A549 (cell line): ENCODE measurements around the gene TRAF1.

ENCODE experiments used
- CTCF ChIP-seq: fragments of >200 bp; sonication (Bioruptor Twin); formaldehyde crosslinking; IDR thresholded peaks from 3 replicates; pipeline ENCODE4 v1.5.1; 2016
- JUNB ChIP-seq: fragments of >200 bp; sonication (Bioruptor Twin); formaldehyde crosslinking; IDR thresholded peaks from 2 replicates; pipeline ENCODE4 v1.6.1; 2016
- MAFK ChIP-seq: fragments of 450-650 bp; IDR thresholded peaks from 2 replicates; pipeline ENCODE4 v1.6.1; 2014; ENCODE audit not compliant: partially characterized antibody
- MAX ChIP-seq: IDR thresholded peaks from 2 replicates; pipeline ENCODE4 v1.6.1; 2012
- POLR2A ChIP-seq: IDR thresholded peaks from 2 replicates; pipeline ENCODE4 v1.6.1; 2012; ENCODE audit warnings: mild to moderate bottlenecking, low read length
- RFX5 ChIP-seq: fragments of 450-650 bp; IDR thresholded peaks from 2 replicates; pipeline ENCODE4 v1.7.1; 2014; ENCODE audit warnings: antibody characterized with exemption, mild to moderate bottlenecking, moderate library complexity

GRCh38 chr9:120948824-120949223, 22.2 kb upstream of the TRAF1 start:
- TF ChIP-seq JUNB = no peak
- TF ChIP-seq RFX5 = no peak
- TF ChIP-seq CTCF = no peak
- no peak for TF ChIP-seq MAX
- TF ChIP-seq POLR2A = no peak
- TF ChIP-seq MAFK = no peak
